ENCODE measurements around the gene GDPD5.

The GDPD5 gene

GRCh38 chr11:75536786-75537641 lies 11.3 kb upstream of the GDPD5 start:
- no peak for ATAC-seq
- TF ChIP-seq SNAI2 (CRISPR knock-in tag; IDR thresholded peaks at IDR 0.05) (no peak), ZFP3 (CRISPR knock-in tag; IDR thresholded peaks at IDR 0.05) (no peak), ARNTL (CRISPR knock-in tag; IDR thresholded peaks at IDR 0.05; ENCODE audit: borderline replicate concordance, low read depth) (no peak), ZNF70 (CRISPR knock-in tag; IDR thresholded peaks at IDR 0.05) (no peak), PPARA (CRISPR knock-in tag; IDR thresholded peaks at IDR 0.05; ENCODE audit: borderline replicate concordance) (no peak), CSDC2 (CRISPR knock-in tag; IDR thresholded peaks at IDR 0.05) (no peak), RARB (CRISPR knock-in tag; IDR thresholded peaks at IDR 0.05) (no peak), ZC3H10 (CRISPR knock-in tag; IDR thresholded peaks at IDR 0.05) (no peak), TOX (CRISPR knock-in tag; IDR thresholded peaks at IDR 0.05; ENCODE audit: borderline replicate concordance) (no peak)
- TF ChIP-seq, protein P1, sequence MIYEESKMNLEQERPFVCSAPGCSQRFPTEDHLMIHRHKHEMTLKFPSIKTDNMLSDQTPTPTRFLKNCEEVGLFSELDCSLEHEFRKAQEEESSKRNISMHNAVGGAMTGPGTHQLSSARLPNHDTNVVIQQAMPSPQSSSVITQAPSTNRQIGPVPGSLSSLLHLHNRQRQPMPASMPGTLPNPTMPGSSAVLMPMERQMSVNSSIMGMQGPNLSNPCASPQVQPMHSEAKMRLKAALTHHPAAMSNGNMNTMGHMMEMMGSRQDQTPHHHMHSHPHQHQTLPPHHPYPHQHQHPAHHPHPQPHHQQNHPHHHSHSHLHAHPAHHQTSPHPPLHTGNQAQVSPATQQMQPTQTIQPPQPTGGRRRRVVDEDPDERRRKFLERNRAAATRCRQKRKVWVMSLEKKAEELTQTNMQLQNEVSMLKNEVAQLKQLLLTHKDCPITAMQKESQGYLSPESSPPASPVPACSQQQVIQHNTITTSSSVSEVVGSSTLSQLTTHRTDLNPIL (CRISPR knock-in tag; IDR thresholded peaks at IDR 0.05; ENCODE audit: low read depth), result no peak
- TF ChIP-seq, protein P2, sequence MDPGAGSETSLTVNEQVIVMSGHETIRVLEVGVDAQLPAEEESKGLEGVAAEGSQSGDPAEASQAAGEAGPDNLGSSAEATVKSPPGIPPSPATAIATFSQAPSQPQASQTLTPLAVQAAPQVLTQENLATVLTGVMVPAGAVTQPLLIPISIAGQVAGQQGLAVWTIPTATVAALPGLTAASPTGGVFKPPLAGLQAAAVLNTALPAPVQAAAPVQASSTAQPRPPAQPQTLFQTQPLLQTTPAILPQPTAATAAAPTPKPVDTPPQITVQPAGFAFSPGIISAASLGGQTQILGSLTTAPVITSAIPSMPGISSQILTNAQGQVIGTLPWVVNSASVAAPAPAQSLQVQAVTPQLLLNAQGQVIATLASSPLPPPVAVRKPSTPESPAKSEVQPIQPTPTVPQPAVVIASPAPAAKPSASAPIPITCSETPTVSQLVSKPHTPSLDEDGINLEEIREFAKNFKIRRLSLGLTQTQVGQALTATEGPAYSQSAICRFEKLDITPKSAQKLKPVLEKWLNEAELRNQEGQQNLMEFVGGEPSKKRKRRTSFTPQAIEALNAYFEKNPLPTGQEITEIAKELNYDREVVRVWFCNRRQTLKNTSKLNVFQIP (CRISPR knock-in tag; IDR thresholded peaks at IDR 0.05; ENCODE audit: borderline replicate concordance, low read depth), result no peak

DNA sequence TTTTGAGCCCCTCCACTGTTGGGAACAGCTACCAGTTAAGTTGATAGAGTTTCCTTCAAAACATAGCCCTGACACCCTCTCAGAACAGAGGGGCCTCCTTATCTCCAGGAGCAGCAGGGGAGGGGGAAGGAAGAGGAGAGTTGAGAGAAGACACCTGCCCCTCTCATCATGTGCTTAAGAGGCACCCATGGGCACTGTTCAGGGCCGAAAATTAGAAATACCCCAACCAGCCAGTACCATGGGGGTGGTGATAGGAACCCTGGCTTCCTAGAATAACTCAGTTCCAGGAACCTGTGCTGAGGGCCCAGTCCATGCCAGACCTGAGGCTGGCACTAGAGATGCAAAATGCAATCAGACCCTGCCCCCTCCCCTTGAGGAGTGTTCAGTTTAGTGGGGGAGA lies 9.3 kb upstream of the GDPD5 start:
- ATAC-seq, result no peak
- TF ChIP-seq ZC3H10 (CRISPR knock-in tag; IDR thresholded peaks at IDR 0.05) (no peak), TCF4 (CRISPR knock-in tag; IDR thresholded peaks at IDR 0.05; ENCODE audit: borderline replicate concordance) (no peak), ARNTL (CRISPR knock-in tag; IDR thresholded peaks at IDR 0.05; ENCODE audit: borderline replicate concordance, low read depth) (no peak), ESRRG (CRISPR knock-in tag; IDR thresholded peaks at IDR 0.05) (no peak), SNAI2 (CRISPR knock-in tag; IDR thresholded peaks at IDR 0.05) (no peak), OSR1 (CRISPR knock-in tag; IDR thresholded peaks at IDR 0.05) (no peak), ZNF70 (CRISPR knock-in tag; IDR thresholded peaks at IDR 0.05) (no peak), RARB (CRISPR knock-in tag; IDR thresholded peaks at IDR 0.05) (no peak)
- TF ChIP-seq, protein P3, sequence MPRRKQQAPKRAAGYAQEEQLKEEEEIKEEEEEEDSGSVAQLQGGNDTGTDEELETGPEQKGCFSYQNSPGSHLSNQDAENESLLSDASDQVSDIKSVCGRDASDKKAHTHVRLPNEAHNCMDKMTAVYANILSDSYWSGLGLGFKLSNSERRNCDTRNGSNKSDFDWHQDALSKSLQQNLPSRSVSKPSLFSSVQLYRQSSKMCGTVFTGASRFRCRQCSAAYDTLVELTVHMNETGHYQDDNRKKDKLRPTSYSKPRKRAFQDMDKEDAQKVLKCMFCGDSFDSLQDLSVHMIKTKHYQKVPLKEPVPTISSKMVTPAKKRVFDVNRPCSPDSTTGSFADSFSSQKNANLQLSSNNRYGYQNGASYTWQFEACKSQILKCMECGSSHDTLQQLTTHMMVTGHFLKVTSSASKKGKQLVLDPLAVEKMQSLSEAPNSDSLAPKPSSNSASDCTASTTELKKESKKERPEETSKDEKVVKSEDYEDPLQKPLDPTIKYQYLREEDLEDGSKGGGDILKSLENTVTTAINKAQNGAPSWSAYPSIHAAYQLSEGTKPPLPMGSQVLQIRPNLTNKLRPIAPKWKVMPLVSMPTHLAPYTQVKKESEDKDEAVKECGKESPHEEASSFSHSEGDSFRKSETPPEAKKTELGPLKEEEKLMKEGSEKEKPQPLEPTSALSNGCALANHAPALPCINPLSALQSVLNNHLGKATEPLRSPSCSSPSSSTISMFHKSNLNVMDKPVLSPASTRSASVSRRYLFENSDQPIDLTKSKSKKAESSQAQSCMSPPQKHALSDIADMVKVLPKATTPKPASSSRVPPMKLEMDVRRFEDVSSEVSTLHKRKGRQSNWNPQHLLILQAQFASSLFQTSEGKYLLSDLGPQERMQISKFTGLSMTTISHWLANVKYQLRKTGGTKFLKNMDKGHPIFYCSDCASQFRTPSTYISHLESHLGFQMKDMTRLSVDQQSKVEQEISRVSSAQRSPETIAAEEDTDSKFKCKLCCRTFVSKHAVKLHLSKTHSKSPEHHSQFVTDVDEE (CRISPR knock-in tag; IDR thresholded peaks at IDR 0.05), result no peak
- TF ChIP-seq, protein P4, sequence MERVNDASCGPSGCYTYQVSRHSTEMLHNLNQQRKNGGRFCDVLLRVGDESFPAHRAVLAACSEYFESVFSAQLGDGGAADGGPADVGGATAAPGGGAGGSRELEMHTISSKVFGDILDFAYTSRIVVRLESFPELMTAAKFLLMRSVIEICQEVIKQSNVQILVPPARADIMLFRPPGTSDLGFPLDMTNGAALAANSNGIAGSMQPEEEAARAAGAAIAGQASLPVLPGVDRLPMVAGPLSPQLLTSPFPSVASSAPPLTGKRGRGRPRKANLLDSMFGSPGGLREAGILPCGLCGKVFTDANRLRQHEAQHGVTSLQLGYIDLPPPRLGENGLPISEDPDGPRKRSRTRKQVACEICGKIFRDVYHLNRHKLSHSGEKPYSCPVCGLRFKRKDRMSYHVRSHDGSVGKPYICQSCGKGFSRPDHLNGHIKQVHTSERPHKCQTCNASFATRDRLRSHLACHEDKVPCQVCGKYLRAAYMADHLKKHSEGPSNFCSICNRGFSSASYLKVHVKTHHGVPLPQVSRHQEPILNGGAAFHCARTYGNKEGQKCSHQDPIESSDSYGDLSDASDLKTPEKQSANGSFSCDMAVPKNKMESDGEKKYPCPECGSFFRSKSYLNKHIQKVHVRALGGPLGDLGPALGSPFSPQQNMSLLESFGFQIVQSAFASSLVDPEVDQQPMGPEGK (CRISPR knock-in tag; IDR thresholded peaks at IDR 0.05; ENCODE audit: borderline replicate concordance), result no peak
- TF ChIP-seq, protein P1 (CRISPR knock-in tag; IDR thresholded peaks at IDR 0.05; ENCODE audit: low read depth), result no peak

- TF ChIP-seq BACH2 (CRISPR knock-in tag; IDR thresholded peaks at IDR 0.05; ENCODE audit: borderline replicate concordance) (no peak), GLIS3 (CRISPR knock-in tag; IDR thresholded peaks at IDR 0.05) (no peak), ZNF565 (CRISPR knock-in tag; conservative IDR thresholded peaks at IDR 0.05; ENCODE audit: low read depth) (no peak), ZFP3 (CRISPR knock-in tag; IDR thresholded peaks at IDR 0.05) (no peak), ISL1 (CRISPR knock-in tag; IDR thresholded peaks at IDR 0.05) (no peak), ZNF8 (CRISPR knock-in tag; IDR thresholded peaks at IDR 0.05) (no peak), TOX (CRISPR knock-in tag; IDR thresholded peaks at IDR 0.05; ENCODE audit: borderline replicate concordance) (no peak), ESRRG (CRISPR knock-in tag; IDR thresholded peaks at IDR 0.05) (no peak), ZFP30 (CRISPR knock-in tag; IDR thresholded peaks at IDR 0.05) (no peak)
- TF ChIP-seq, protein P5, sequence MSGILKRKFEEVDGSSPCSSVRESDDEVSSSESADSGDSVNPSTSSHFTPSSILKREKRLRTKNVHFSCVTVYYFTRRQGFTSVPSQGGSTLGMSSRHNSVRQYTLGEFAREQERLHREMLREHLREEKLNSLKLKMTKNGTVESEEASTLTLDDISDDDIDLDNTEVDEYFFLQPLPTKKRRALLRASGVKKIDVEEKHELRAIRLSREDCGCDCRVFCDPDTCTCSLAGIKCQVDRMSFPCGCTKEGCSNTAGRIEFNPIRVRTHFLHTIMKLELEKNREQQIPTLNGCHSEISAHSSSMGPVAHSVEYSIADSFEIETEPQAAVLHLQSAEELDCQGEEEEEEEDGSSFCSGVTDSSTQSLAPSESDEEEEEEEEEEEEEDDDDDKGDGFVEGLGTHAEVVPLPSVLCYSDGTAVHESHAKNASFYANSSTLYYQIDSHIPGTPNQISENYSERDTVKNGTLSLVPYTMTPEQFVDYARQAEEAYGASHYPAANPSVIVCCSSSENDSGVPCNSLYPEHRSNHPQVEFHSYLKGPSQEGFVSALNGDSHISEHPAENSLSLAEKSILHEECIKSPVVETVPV (CRISPR knock-in tag; IDR thresholded peaks at IDR 0.05), result no peak
- no peak for ATAC-seq
Observed at GRCh38 chr11:75534259-75535069, 8.7 kb upstream of the GDPD5 start.
